GM19468 (cell line): Measurements from ENCODE around the gene TMEM175.

Source experiments
- ATAC-seq: cut with Tn5 transposase; IDR thresholded peaks from one replicate; pipeline ENCODE4 v1.9.1; 2021; ENCODE audit warnings: mild to moderate bottlenecking, moderate library complexity, moderate number of reproducible peaks; ENCODE audit not compliant: unreplicated experiment; ENCODE audit errors: extremely low read depth

Gene TMEM175

GRCh38 chr4:956531-957230, 24.4 kb downstream of the TMEM175 start:
- ATAC-seq: no peak

GRCh38 chr4:957231-957580, 24.9 kb downstream of the TMEM175 start:
- ATAC-seq: no peak

GRCh38 chr4:957581-958313, 25.5 kb downstream of the TMEM175 start:
- no peak for ATAC-seq

- ATAC-seq: no peak
These were observed 26.0 kb downstream of the TMEM175 start for GRCh38 chr4:958314-958665.

- no peak for ATAC-seq
These were observed 26.6 kb downstream of the TMEM175 start for GRCh38 chr4:958696-959337.

GRCh38 chr4:959338-960139, 27.3 kb downstream of the TMEM175 start:
- no peak for ATAC-seq

- ATAC-seq: no peak
These were observed 27.9 kb downstream of the TMEM175 start for GRCh38 chr4:960140-960635.

- ATAC-seq: no peak
These were observed 28.5 kb downstream of the TMEM175 start for GRCh38 chr4:960636-961350.

- ATAC-seq: no peak
These were observed 29.3 kb downstream of the TMEM175 start for GRCh38 chr4:961351-962230.

GRCh38 chr4:962231-963208, 30.3 kb downstream of the TMEM175 start:
- ATAC-seq: no peak

GRCh38 chr4:963276-964225, 31.3 kb downstream of the TMEM175 start:
- no peak for ATAC-seq

- no peak for ATAC-seq
These were observed 32.2 kb downstream of the TMEM175 start for GRCh38 chr4:964346-965025.

- no peak for ATAC-seq
These were observed 32.9 kb downstream of the TMEM175 start for GRCh38 chr4:965048-965765.

GRCh38 chr4:965766-966134, 33.5 kb downstream of the TMEM175 start:
- no peak for ATAC-seq

GRCh38 chr4:966266-967112, 34.2 kb downstream of the TMEM175 start:
- ATAC-seq: no peak
